ENCODE results near the gene HORMAD1.

DNA sequence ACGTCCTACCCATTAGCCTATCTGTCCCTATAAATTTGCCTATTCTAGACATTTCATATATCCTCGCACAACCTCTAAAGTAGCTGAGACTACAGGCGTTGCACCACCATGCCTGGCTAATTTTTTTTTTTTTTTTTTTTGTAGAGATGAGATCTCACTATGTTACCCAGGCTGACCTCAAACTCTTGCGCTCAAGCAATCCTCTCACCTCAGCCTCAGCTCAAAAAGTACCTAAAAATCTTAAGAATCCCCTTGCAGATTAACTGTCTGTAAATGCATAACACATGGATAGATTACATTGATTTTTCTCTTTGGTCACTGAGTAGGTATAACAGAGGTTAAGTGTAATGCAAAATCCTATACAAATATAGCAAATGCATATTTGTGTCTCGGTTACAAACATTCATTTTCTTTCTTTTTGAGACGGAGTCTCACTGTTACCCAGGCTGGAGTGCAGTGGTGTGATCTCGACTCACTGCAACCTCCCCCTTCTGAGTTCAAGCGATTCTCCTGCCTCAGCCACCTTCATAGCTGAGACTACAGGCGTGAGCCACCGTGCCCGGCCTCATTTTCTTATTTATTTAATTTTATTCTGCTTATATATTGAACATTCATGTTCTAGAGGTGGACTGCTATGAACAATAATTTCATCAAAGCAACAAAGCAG, 2.3 kb downstream of the HORMAD1 start:
- TF ChIP-seq CTCF (IDR thresholded peaks at IDR 0.05) (no peak), EP300 (IDR thresholded peaks at IDR 0.05) (no peak), POLR2AphosphoS5 (IDR thresholded peaks at IDR 0.05) (no peak), POLR2A (IDR thresholded peaks at IDR 0.05) (no peak)
